Astrocyte (in vitro differentiated cells and primary cell): Measurements from ENCODE around the gene KHNYN. TPM values are rescaled to one million over a fixed set of nuclear protein-coding genes. Genes with fewer than 3 reads are reported as not detected.
"Not testable (repeated sequence)": the region's sequence is repeated elsewhere in the genome, so short reads cannot be mapped to it uniquely, and the experiment has no call there.

ENCODE experiments used
- DNase-seq: peaks from one replicate; pipeline ENCODE4 v3.0.0-alpha.2; 2010; ENCODE audit warnings: low read depth
- FAIRE-seq: peaks from 2 replicates; lab custom pipeline; 2011; peaks lifted over from hg19 to GRCh38; lab: Jason Lieb, UNC
- H2AFZ ChIP-seq: 2 replicates; pipeline ENCODE4 v1.6.0; 2012; ENCODE audit warnings: low read depth, low read length, inconsistent platforms
- H3K27ac ChIP-seq: 2 replicates; pipeline ENCODE4 v1.5.1; 2011; ENCODE audit warnings: low read depth, low read length, inconsistent platforms
- H3K27me3 ChIP-seq: 2 replicates; pipeline ENCODE4 v1.6.0; 2011; ENCODE audit warnings: low read length, inconsistent platforms; ENCODE audit not compliant: insufficient read depth
- H3K36me3 ChIP-seq: 2 replicates; pipeline ENCODE4 v1.5.1; 2011; ENCODE audit warnings: low read length, inconsistent platforms; ENCODE audit not compliant: insufficient read depth
- H3K4me1 ChIP-seq: 2 replicates; pipeline ENCODE4 v1.5.1; 2011; ENCODE audit warnings: low read length, inconsistent platforms; ENCODE audit not compliant: insufficient read depth
- H3K4me2 ChIP-seq: 2 replicates; pipeline ENCODE4 v1.6.0; 2012; ENCODE audit warnings: low read length, inconsistent platforms
- H3K4me3 ChIP-seq: 2 replicates; pipeline ENCODE4 v1.5.1; 2011; ENCODE audit warnings: low read depth, mild to moderate bottlenecking, low read length, inconsistent platforms; ENCODE audit not compliant: insufficient read depth
- H3K79me2 ChIP-seq: 2 replicates; pipeline ENCODE4 v1.6.0; 2012; ENCODE audit warnings: mild to moderate bottlenecking, low read length, inconsistent platforms; ENCODE audit not compliant: insufficient read depth
- H3K9ac ChIP-seq: 2 replicates; pipeline ENCODE4 v1.6.0; 2012; ENCODE audit warnings: mild to moderate bottlenecking, low read length, inconsistent platforms
- H3K9me3 ChIP-seq: 2 replicates; pipeline ENCODE4 v1.5.1; 2012; ENCODE audit warnings: low read depth, mild to moderate bottlenecking, low read length, inconsistent platforms; ENCODE audit not compliant: insufficient read depth
- H4K20me1 ChIP-seq: 2 replicates; pipeline ENCODE4 v1.6.0; 2012; ENCODE audit warnings: low read length, inconsistent platforms; ENCODE audit not compliant: insufficient read depth
- H3K27ac Mint-ChIP-seq: one replicate; pipeline ENCODE4 v1.8.0; 2021; ENCODE audit warnings: mild to moderate bottlenecking, mixed read lengths; ENCODE audit not compliant: unreplicated experiment
- H3K27me3 Mint-ChIP-seq: one replicate; pipeline ENCODE4 v1.8.0; 2021; ENCODE audit warnings: low read depth, mixed read lengths; ENCODE audit not compliant: unreplicated experiment
- H3K36me3 Mint-ChIP-seq: one replicate; pipeline ENCODE4 v1.8.0; 2021; ENCODE audit warnings: low read depth, mixed read lengths; ENCODE audit not compliant: unreplicated experiment
- H3K4me1 Mint-ChIP-seq: one replicate; pipeline ENCODE4 v1.8.0; 2021; ENCODE audit warnings: low read depth, mixed read lengths; ENCODE audit not compliant: unreplicated experiment
- H3K4me3 Mint-ChIP-seq: one replicate; pipeline ENCODE4 v1.8.0; 2021; ENCODE audit warnings: mild to moderate bottlenecking, moderate library complexity, mixed read lengths; ENCODE audit not compliant: unreplicated experiment
- H3K9me3 Mint-ChIP-seq: one replicate; pipeline ENCODE4 v1.8.0; 2021; ENCODE audit warnings: mild to moderate bottlenecking, mixed read lengths; ENCODE audit not compliant: unreplicated experiment
- EZH2 ChIP-seq: IDR thresholded peaks from 2 replicates; pipeline ENCODE4 v1.6.1; 2012; ENCODE audit warnings: mild to moderate bottlenecking, low read length, inconsistent platforms; ENCODE audit not compliant: insufficient read depth
- total RNA-seq: library from RNA; stranded (reverse); gene quantifications from 2 replicates; pipeline ENCODE4 v1.2.1, GENCODE V29; 2021
- TF ChIP-seq, protein P1 (sequence below): IDR thresholded peaks from 2 replicates; pipeline ENCODE4 v1.5.1; 2011; ENCODE audit warnings: low read depth, mild to moderate bottlenecking, inconsistent platforms, low read length, moderate library complexity; ENCODE audit not compliant: insufficient read depth

The KHNYN gene
- total RNA-seq, 1 donor from 2014 or later, result 45.5 TPM

DNA sequence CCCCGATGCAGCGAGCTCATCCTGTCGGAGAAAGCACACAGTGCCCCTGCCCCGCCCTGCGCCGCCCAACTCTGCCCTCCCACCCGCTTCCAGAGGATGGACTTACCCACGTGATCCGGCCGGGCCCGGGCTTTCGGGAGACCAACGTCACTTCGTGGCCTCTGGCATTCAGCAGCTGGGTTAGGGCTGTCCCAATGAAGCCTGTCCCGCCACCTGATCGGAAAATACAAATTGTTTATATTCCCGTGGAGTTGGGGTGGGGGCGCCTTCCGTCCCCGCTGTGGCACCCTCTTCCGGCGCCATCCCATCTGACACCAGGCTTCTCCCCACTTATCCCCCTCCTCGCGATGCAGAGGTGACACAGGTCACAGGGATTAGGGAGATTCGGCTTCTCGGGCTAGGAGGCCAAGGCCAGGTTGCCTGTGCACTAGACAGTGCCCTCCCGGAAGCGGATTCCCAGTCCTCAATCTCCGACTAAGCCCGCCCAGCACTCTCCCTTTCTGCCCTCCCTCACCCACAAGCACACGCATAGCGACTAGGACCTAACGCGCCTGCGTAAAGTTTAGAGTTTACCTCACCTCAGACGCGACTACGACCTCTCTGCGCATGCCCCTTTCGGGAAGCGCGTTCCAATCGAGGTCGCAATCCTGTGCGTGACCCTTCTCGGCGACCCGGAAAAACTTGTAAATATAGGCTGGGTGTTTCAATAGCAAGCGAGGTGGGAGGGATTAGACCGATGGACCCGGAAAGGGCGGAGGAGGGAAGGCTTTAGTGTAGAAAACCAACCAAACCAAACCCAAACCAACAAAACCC is 12.7 kb downstream of the KHNYN start, which contains the start of gene SDR39U1:
Gene SDR39U1 (minus strand): TSS at position 537 of the 813 bp plus-strand sequence. CDS start 7 bp downstream, at position 530.
- Histone ChIP-seq H3K9me3 (no peaks in the 10 kb centered on the region), H3K4me2 (peak within 1 kb of the TSS; percentile 99), H3K9ac (peak within 1 kb of the TSS; percentile 99), H3K79me2 (peaks cover 32% of the 10 kb centered on the region), H4K20me1 (peaks cover 23% of the 10 kb centered on the region), H2AFZ (peak within 1 kb of the TSS; percentile 77), H3K4me1 (peaks cover 12% of the 10 kb centered on the region), H3K27ac (peak within 1 kb of the TSS; percentile 98), H3K4me3 (peak within 1 kb of the TSS; percentile 81), H3K36me3 (peaks cover 21% of the 10 kb centered on the region), H3K27me3 (no peaks in the 10 kb centered on the region)
- H3K4me1 Mint-ChIP-seq, result peaks cover 3% of the 10 kb centered on the region
- FAIRE-seq, result peak; percentile 72
- H3K27ac Mint-ChIP-seq, result peak within 1 kb of the TSS; percentile 100
- no peaks in the 10 kb centered on the region for H3K27me3 Mint-ChIP-seq
- H3K4me3 Mint-ChIP-seq, result peak within 1 kb of the TSS; percentile 96
- H3K9me3 Mint-ChIP-seq, result no peaks in the 10 kb centered on the region
- H3K36me3 Mint-ChIP-seq, result peaks cover 9% of the 10 kb centered on the region
- DNase-seq, result peak; percentile 94
- TF ChIP-seq, protein P1, sequence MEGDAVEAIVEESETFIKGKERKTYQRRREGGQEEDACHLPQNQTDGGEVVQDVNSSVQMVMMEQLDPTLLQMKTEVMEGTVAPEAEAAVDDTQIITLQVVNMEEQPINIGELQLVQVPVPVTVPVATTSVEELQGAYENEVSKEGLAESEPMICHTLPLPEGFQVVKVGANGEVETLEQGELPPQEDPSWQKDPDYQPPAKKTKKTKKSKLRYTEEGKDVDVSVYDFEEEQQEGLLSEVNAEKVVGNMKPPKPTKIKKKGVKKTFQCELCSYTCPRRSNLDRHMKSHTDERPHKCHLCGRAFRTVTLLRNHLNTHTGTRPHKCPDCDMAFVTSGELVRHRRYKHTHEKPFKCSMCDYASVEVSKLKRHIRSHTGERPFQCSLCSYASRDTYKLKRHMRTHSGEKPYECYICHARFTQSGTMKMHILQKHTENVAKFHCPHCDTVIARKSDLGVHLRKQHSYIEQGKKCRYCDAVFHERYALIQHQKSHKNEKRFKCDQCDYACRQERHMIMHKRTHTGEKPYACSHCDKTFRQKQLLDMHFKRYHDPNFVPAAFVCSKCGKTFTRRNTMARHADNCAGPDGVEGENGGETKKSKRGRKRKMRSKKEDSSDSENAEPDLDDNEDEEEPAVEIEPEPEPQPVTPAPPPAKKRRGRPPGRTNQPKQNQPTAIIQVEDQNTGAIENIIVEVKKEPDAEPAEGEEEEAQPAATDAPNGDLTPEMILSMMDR, result no peak
- no peak for TF ChIP-seq EZH2

DNA sequence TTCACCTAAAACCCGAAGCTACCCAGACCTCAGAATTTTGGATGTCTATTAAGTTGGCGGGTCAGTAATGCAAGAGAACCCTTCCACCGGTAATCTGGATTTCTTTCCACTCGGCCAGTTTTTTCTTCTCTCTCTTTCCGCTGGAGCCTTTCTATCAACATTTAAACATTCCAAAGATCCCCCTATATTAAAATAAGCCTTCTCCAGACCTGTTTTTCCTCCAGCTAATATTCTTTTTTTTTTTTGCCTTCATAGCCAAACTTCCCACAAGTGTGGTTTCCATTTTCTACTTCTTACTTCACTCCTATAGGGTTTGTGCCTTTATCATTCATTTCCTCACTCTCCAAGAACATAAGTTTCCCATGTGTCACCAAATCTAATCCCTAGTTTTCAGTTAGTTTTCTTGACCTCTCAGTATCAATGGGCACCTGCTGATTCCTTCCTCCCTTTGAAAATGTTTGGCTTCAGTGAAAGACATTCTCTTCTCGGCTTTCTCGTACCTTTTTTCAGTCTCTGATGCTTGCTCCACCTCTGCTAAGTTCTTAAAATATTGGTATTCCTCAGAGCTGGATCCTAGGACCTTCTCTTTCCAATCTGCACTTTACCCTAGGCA is 13.4 kb downstream of the KHNYN start:
- Histone ChIP-seq H3K79me2 (peaks cover 32% of the 10 kb centered on the region), H3K4me2 (peak overlapping the region; percentile 99), H3K9ac (peak overlapping the region; percentile 99), H3K27me3 (no peaks in the 10 kb centered on the region), H3K27ac (peak overlapping the region; percentile 98), H2AFZ (peak overlapping the region; percentile 77), H3K36me3 (peaks cover 15% of the 10 kb centered on the region), H3K4me1 (peaks cover 12% of the 10 kb centered on the region), H4K20me1 (peaks cover 19% of the 10 kb centered on the region), H3K4me3 (peak overlapping the region; percentile 81), H3K9me3 (no peaks in the 10 kb centered on the region)
- FAIRE-seq, result no peak
- H3K4me1 Mint-ChIP-seq, result peaks cover 3% of the 10 kb centered on the region
- H3K36me3 Mint-ChIP-seq, result peaks cover 9% of the 10 kb centered on the region
- H3K27me3 Mint-ChIP-seq, result no peaks in the 10 kb centered on the region
- DNase-seq, result no peak
- TF ChIP-seq, protein P1, result no peak
- TF ChIP-seq EZH2, result no peak
- peak overlapping the region; percentile 96 for H3K4me3 Mint-ChIP-seq
- no peaks in the 10 kb centered on the region for H3K9me3 Mint-ChIP-seq
- peak overlapping the region; percentile 100 for H3K27ac Mint-ChIP-seq

DNA sequence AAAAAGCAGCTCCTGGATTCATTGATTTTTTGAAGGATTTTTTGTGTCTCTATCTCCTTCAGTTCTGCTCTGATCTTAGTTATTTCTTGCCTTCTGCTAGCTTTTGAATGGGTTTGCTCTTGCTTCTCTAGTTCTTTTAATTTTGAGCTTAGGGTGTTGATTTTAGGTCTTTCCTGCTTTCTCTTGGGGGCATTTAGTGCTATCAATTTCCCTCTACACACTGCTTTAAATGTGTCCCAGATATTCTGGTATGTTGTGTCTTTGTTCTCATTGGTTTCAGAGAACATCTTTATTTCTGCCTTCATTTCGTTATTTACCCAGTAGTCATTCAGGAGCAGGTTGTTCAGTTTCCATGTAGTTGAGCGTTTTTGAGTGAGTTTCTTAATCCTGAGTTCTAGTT is 21.1 kb downstream of the KHNYN start:
- H2AFZ ChIP-seq, H3K4me3 ChIP-seq, H3K79me2 ChIP-seq, H3K27ac ChIP-seq, H3K9ac ChIP-seq, DNase-seq, H4K20me1 ChIP-seq, H3K9me3 ChIP-seq, H3K27ac Mint-ChIP-seq, H3K4me2 ChIP-seq, H3K4me1 Mint-ChIP-seq, FAIRE-seq, H3K27me3 Mint-ChIP-seq, H3K36me3 ChIP-seq, H3K4me3 Mint-ChIP-seq, H3K4me1 ChIP-seq, H3K27me3 ChIP-seq: not testable (repeated sequence)
- peaks cover 22% of the 10 kb centered on the region for H3K36me3 Mint-ChIP-seq
- H3K9me3 Mint-ChIP-seq, result peaks cover 21% of the 10 kb centered on the region
